Endometrial microvascular endothelial cells (primary cell): Measurements from ENCODE around the gene CGRRF1. TPM values are rescaled to one million over a fixed set of nuclear protein-coding genes. Genes with fewer than 3 reads are reported as not detected.

Experiments
- in situ Hi-C: cut with HindIII; loops from 2 replicates; pipeline ENCODE4 v1.10.0; 2017; ENCODE audit warnings: low sequenced_read_pairs, low pct_unique_long_range_greater_than_20kb; ENCODE audit errors: inconsistent ontology term
- total RNA-seq: library from RNA; depleted of rRNA; stranded (reverse); fragments of >200 nt; gene quantifications from one replicate; pipeline ENCODE4 v1.2.3, GENCODE V29; 2015; ENCODE audit errors: inconsistent ontology term

The CGRRF1 gene
- total RNA-seq, 1 donor from 2014 or later, result 14.3 TPM

- in situ Hi-C loops, result no loop called here
Observed at GRCh38 chr14:54567639-54568561, 58.2 kb downstream of the CGRRF1 start.

GRCh38 chr14:54568821-54569595 is 59.3 kb downstream of the CGRRF1 start:
- in situ Hi-C loops, result no loop called here

GRCh38 chr14:54570047-54570446 is 60.3 kb downstream of the CGRRF1 start:
- in situ Hi-C loops, result no loop called here

- in situ Hi-C loops, result no loop called here
Observed at GRCh38 chr14:54570631-54571415, 61.1 kb downstream of the CGRRF1 start.

- in situ Hi-C loops, result no loop called here
Observed at GRCh38 chr14:54572316-54572715, 62.6 kb downstream of the CGRRF1 start.

GRCh38 chr14:54574528-54574927 is 64.8 kb downstream of the CGRRF1 start:
- in situ Hi-C loops, result no loop called here

GRCh38 chr14:54577494-54577893 is 67.8 kb downstream of the CGRRF1 start:
- in situ Hi-C loops, result no loop called here

GRCh38 chr14:54577977-54578376 is 68.3 kb downstream of the CGRRF1 start:
- in situ Hi-C loops, result no loop called here

- in situ Hi-C loops, result no loop called here
Observed at GRCh38 chr14:54579621-54580020, 69.9 kb downstream of the CGRRF1 start.

GRCh38 chr14:54580933-54581332 is 71.2 kb downstream of the CGRRF1 start:
- in situ Hi-C loops, result no loop called here

GRCh38 chr14:54582334-54582733 is 72.6 kb downstream of the CGRRF1 start:
- in situ Hi-C loops, result no loop called here

GRCh38 chr14:54584097-54584496 is 74.4 kb downstream of the CGRRF1 start:
- in situ Hi-C loops, result no loop called here

GRCh38 chr14:54585214-54585613 is 75.5 kb downstream of the CGRRF1 start:
- in situ Hi-C loops, result no loop called here

Other genes with a start within 250 kb of the CGRRF1 start
- 88.5 TPM for gene CDKN3, start 112.9 kb upstream of the CGRRF1 start, total RNA-seq
- gene CNIH1, start 68.5 kb upstream of the CGRRF1 start, total RNA-seq, result 228 TPM
- gene GMFB, start 20.9 kb upstream of the CGRRF1 start, total RNA-seq, result 48.3 TPM
- gene SAMD4A, start 57.2 kb downstream of the CGRRF1 start, total RNA-seq, result 36.1 TPM